Endothelial cell of umbilical vein (primary cell): Measurements from ENCODE around the gene NTN3. TPM values are rescaled to one million over a fixed set of nuclear protein-coding genes. Genes with fewer than 3 reads are reported as not detected.

Source experiments
- BruUV-seq: library from RNA; stranded (reverse); fragments of 400-500 nt; replicated peaks from 2 replicates; lab custom pipeline; 2021; lab: Mats Ljungman, UMichigan
- CTCF ChIA-PET: fragments of 300-600, 350-600 bp; sonication (Branson Sonifier 250); formaldehyde crosslinking; loops from one replicate; lab custom pipeline; 2021; ENCODE audit warnings: antibody characterized with exemption, inconsistent platforms; lab: Charles Lee
- POLR2A ChIA-PET: fragments of 300-600, 350-600 bp; sonication (Branson Sonifier 250); formaldehyde crosslinking; loops from one replicate; lab custom pipeline; 2021; ENCODE audit warnings: antibody characterized with exemption, inconsistent platforms; lab: Charles Lee
- DNase-seq: peaks from one replicate; pipeline ENCODE4 v3.0.0-alpha.2; 2011; ENCODE audit warnings: low read depth, low spot score
- FAIRE-seq: peaks from 2 replicates; lab custom pipeline; 2011; peaks lifted over from hg19 to GRCh38; lab: Jason Lieb, UNC
- H2AFZ ChIP-seq: 2 replicates; pipeline ENCODE4 v1.6.0; 2012; ENCODE audit warnings: low read depth, low read length, control low read depth, inconsistent platforms
- H3K27ac ChIP-seq: 2 replicates; pipeline ENCODE4 v1.5.1; 2011; ENCODE audit warnings: low read depth, mild to moderate bottlenecking, control low read depth, low read length, moderate library complexity; ENCODE audit not compliant: insufficient read depth
- H3K27me3 ChIP-seq, 2 experiments: 2 replicates each; pipeline versions ENCODE4 v1.6.0 to v1.6.1; 2011; ENCODE audit warnings: low read length in 2 of 2, mixed read lengths in 1 of 2; ENCODE audit not compliant: control insufficient read depth in 2 of 2, insufficient read depth in 2 of 2
- H3K36me3 ChIP-seq, 2 experiments: 2 replicates in 1 of 2; 3 replicates in 1 of 2; pipeline ENCODE4 v1.5.1; 2011; ENCODE audit warnings: low read length in 2 of 2, mild to moderate bottlenecking in 1 of 2, moderate library complexity in 1 of 2; ENCODE audit not compliant: control insufficient read depth in 2 of 2, insufficient read depth in 2 of 2; ENCODE audit errors: extremely low read depth in 1 of 2
- H3K4me1 ChIP-seq: 3 replicates; pipeline ENCODE4 v1.5.1; 2011; ENCODE audit warnings: mild to moderate bottlenecking, low read length; ENCODE audit not compliant: control insufficient read depth, insufficient read depth; ENCODE audit errors: extremely low read depth
- H3K4me2 ChIP-seq: 2 replicates; pipeline ENCODE4 v1.6.1; 2011; ENCODE audit warnings: low read length, control low read depth, mixed read lengths; ENCODE audit not compliant: insufficient read depth
- H3K4me3 ChIP-seq, 3 experiments: fragments of 200-600 bp in 1 of 3; sonication (generic), shearing (Covaris generic) in 1 of 3; replicated peaks in 1 of 3; 2 replicates each; pipeline ENCODE4 v1.5.1; 2011 to 2016; ENCODE audit warnings: control low read depth in 3 of 3, low read length in 3 of 3, mild to moderate bottlenecking in 2 of 3, inconsistent platforms in 1 of 3, low read depth in 1 of 3, moderate library complexity in 1 of 3; ENCODE audit not compliant: insufficient read depth in 1 of 3
- H3K79me2 ChIP-seq: 2 replicates; pipeline ENCODE4 v1.6.0; 2012; ENCODE audit warnings: low read length, inconsistent platforms; ENCODE audit not compliant: control insufficient read depth, insufficient read depth
- H3K9ac ChIP-seq: replicated peaks from 2 replicates; pipeline ENCODE3; 2011; ENCODE audit warnings: low read length, control low read depth; ENCODE audit not compliant: insufficient read depth; ENCODE audit errors: extremely low read depth
- H3K9me1 ChIP-seq: replicated peaks from 3 replicates; pipeline ENCODE4 v1.6.0; 2011; ENCODE audit warnings: mild to moderate bottlenecking, low read length; ENCODE audit not compliant: control insufficient read depth, insufficient read depth; ENCODE audit errors: extremely low read depth
- H3K9me3 ChIP-seq: replicated peaks from 2 replicates; pipeline ENCODE4 v1.5.1; 2012; ENCODE audit warnings: low read length, inconsistent platforms; ENCODE audit not compliant: control insufficient read depth, insufficient read depth
- H4K20me1 ChIP-seq: replicated peaks from 2 replicates; pipeline ENCODE3; 2011; ENCODE audit warnings: mild to moderate bottlenecking, low read length; ENCODE audit not compliant: control insufficient read depth, insufficient read depth; ENCODE audit errors: extremely low read depth
- CTCF ChIP-seq, 2 donors: IDR thresholded peaks; 1 replicate in 1 of 2; 2 replicates in 1 of 2; pipeline ENCODE4 v1.5.1; 2011; ENCODE audit warnings: low read length in 2 of 2, mild to moderate bottlenecking in 2 of 2, moderate library complexity in 2 of 2, control low read depth in 1 of 2, inconsistent platforms in 1 of 2, low read depth in 1 of 2; ENCODE audit not compliant: insufficient read depth in 1 of 2; ENCODE audit errors: extremely low read depth in 1 of 2
- EZH2 ChIP-seq: IDR thresholded peaks from 2 replicates; pipeline ENCODE4 v1.6.1; 2012; ENCODE audit warnings: borderline replicate concordance, low read depth, mild to moderate bottlenecking, moderate library complexity, low read length, inconsistent platforms; ENCODE audit not compliant: severe bottlenecking
- FOS ChIP-seq: IDR thresholded peaks from 2 replicates; pipeline ENCODE4 v1.6.1; 2011; ENCODE audit warnings: mild to moderate bottlenecking, low read length, moderate library complexity, borderline replicate concordance; ENCODE audit not compliant: insufficient read depth
- GATA2 ChIP-seq: IDR thresholded peaks from 2 replicates; pipeline ENCODE4 v1.7.0; 2011; ENCODE audit warnings: low read depth, mild to moderate bottlenecking, moderate library complexity, mixed read lengths, low read length; ENCODE audit not compliant: insufficient read length, insufficient read depth
- JUN ChIP-seq: IDR thresholded peaks from 2 replicates; pipeline ENCODE4 v1.6.1; 2011; ENCODE audit warnings: borderline replicate concordance, low read depth; ENCODE audit not compliant: insufficient read length, insufficient read depth
- MYC ChIP-seq: IDR thresholded peaks from one replicate; pipeline ENCODE4 v1.6.1; 2011; ENCODE audit warnings: mild to moderate bottlenecking, low read depth, low read length
- POLR2A ChIP-seq: IDR thresholded peaks from 2 replicates; pipeline ENCODE4 v1.6.1; 2012; ENCODE audit warnings: low read depth, mild to moderate bottlenecking, control low read depth, low read length
- POLR2AphosphoS5 ChIP-seq: IDR thresholded peaks from 2 replicates; pipeline ENCODE4 v1.6.1; 2012; ENCODE audit warnings: low read depth, mild to moderate bottlenecking, control low read depth, low read length, moderate library complexity; ENCODE audit not compliant: insufficient read depth
- dilution Hi-C: fragments of 300-500 bp; cut with MboI; formaldehyde crosslinking; loops from one replicate; pipeline ENCODE4 v1.15.0; 2019; ENCODE audit warnings: low sequenced_read_pairs; ENCODE audit not compliant: extremely low pct_ligation_motif_present
- intact Hi-C: fragments of 100-400 bp; cut with micrococcal nuclease; formaldehyde crosslinking; loops from one replicate; pipeline ENCODE4 v1.10.0; 2022
- polyA plus RNA-seq, 4 experiments: library from polyadenylated mRNA; depleted of rRNA in 3 of 4; stranded (reverse) in 3 of 4; unstranded in 1 of 4; fragments of >200 nt; gene quantifications; 2 replicates each; pipeline versions ENCODE4 v1.2.1 to v1.2.3, GENCODE V29; 2011 to 2012; ENCODE audit warnings: missing spikeins in 1 of 4
- total RNA-seq: library from RNA; stranded (reverse); gene quantifications from 2 replicates; pipeline ENCODE4 v1.2.3, GENCODE V29; 2021
- TF ChIP-seq, protein P1 (sequence below): IDR thresholded peaks from 2 replicates; pipeline ENCODE4 v1.6.1; 2011; ENCODE audit not compliant: insufficient read depth, insufficient read length

NTN3 gene
- total and polyA plus RNA-seq, 2 donors (not counting 3 experiments of a cell fraction or from before 2014, with no cell fraction given) = 0.15 TPM; not detected in 1

DNA sequence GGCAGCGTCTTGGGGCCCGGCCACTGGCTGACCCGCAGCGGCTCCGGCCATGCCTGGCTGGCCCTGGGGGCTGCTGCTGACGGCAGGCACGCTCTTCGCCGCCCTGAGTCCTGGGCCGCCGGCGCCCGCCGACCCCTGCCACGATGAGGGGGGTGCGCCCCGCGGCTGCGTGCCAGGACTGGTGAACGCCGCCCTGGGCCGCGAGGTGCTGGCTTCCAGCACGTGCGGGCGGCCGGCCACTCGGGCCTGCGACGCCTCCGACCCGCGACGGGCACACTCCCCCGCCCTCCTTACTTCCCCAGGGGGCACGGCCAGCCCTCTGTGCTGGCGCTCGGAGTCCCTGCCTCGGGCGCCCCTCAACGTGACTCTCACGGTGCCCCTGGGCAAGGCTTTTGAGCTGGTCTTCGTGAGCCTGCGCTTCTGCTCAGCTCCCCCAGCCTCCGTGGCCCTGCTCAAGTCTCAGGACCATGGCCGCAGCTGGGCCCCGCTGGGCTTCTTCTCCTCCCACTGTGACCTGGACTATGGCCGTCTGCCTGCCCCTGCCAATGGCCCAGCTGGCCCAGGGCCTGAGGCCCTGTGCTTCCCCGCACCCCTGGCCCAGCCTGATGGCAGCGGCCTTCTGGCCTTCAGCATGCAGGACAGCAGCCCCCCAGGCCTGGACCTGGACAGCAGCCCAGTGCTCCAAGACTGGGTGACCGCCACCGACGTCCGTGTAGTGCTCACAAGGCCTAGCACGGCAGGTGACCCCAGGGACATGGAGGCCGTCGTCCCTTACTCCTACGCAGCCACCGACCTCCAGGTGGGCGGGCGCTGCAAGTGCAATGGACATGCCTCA, 773 bp downstream of the NTN3 start:
- dilution Hi-C loops = no loop called here
- no peak overlapping the region for H3K4me2 ChIP-seq

DNA sequence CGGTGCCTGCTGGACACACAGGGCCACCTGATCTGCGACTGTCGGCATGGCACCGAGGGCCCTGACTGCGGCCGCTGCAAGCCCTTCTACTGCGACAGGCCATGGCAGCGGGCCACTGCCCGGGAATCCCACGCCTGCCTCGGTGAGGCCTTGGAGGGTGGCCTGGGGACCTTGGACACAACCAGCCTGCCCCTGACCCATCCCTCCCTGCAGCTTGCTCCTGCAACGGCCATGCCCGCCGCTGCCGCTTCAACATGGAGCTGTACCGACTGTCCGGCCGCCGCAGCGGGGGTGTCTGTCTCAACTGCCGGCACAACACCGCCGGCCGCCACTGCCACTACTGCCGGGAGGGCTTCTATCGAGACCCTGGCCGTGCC, 1.4 kb downstream of the NTN3 start:
- H3K4me2 ChIP-seq = no peak overlapping the region
- H3K9me1 ChIP-seq = no peaks in the 10 kb centered on the region
- no peak overlapping the region for H3K4me3 ChIP-seq
- H3K4me1 ChIP-seq = peaks cover 15% of the 10 kb centered on the region
- FAIRE-seq (no peak), DNase-seq (no peak)
- no peak for TF ChIP-seq GATA2
- no peak for TF ChIP-seq EZH2
- no peak for TF ChIP-seq CTCF (IDR thresholded peaks at IDR 0.05; ENCODE audit: extremely low read depth in 1 of 2, insufficient read depth in 1 of 2, low read depth in 1 of 2, low read length in 2 of 2)
- no peak for TF ChIP-seq MYC
- TF ChIP-seq, protein P1, sequence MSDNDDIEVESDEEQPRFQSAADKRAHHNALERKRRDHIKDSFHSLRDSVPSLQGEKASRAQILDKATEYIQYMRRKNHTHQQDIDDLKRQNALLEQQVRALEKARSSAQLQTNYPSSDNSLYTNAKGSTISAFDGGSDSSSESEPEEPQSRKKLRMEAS = no peak
- no peak for TF ChIP-seq JUN
- TF ChIP-seq FOS = no peak
- TF ChIP-seq POLR2AphosphoS5 = no peak
- no peak for TF ChIP-seq POLR2A
- BruUV-seq = no TSS peak
- H3K27ac ChIP-seq = no peak overlapping the region
- H3K9me3 ChIP-seq = no peaks in the 10 kb centered on the region
- intact Hi-C loops (no loop called here), dilution Hi-C loops (no loop called here)
- H2AFZ ChIP-seq = no peak overlapping the region
- no peaks in the 10 kb centered on the region for H3K36me3 ChIP-seq
- peaks cover 6% of the 10 kb centered on the region for H3K79me2 ChIP-seq
- H3K27me3 ChIP-seq = peaks cover 18 to 22% of the 10 kb centered on the region in 2 experiments
- no peaks in the 10 kb centered on the region for H4K20me1 ChIP-seq
- no peak overlapping the region for H3K9ac ChIP-seq
- ChIA-PET POLR2A (no interaction called here), CTCF (no interaction called here)

More for the DNA sequence above, 773 bp downstream of the NTN3 start:
- ChIA-PET CTCF (no interaction called here), POLR2A (no interaction called here)
- Histone ChIP-seq H3K4me3 (no peak overlapping the region), H3K9ac (no peak overlapping the region), H3K4me1 (peaks cover 15% of the 10 kb centered on the region), H3K79me2 (peaks cover 6% of the 10 kb centered on the region), H3K9me1 (no peaks in the 10 kb centered on the region), H3K9me3 (no peaks in the 10 kb centered on the region), H3K27ac (no peak overlapping the region), H3K36me3 (no peaks in the 10 kb centered on the region), H2AFZ (no peak overlapping the region), H3K27me3 (peaks cover 18 to 22% of the 10 kb centered on the region in 2 experiments), H4K20me1 (no peaks in the 10 kb centered on the region)
- TF ChIP-seq EZH2 = peak; percentile 73
- TF ChIP-seq, protein P1 = no peak
- no peak for TF ChIP-seq POLR2AphosphoS5
- no peak for TF ChIP-seq GATA2
- no peak for TF ChIP-seq FOS
- no peak for TF ChIP-seq MYC
- FAIRE-seq (no peak), DNase-seq (no peak)
- no TSS peak for BruUV-seq
- intact Hi-C loops = no loop called here
